GM18505 (cell line): ENCODE measurements around the gene TOB1.

Source experiments
- ATAC-seq: cut with Tn5 transposase; IDR thresholded peaks from one replicate; pipeline ENCODE4 v1.9.1; 2021; ENCODE audit not compliant: unreplicated experiment
- POLR2A ChIP-seq: IDR thresholded peaks from 4 replicates; pipeline ENCODE4 v1.6.1; 2011; ENCODE audit warnings: borderline replicate concordance; ENCODE audit not compliant: insufficient read depth, insufficient read length; ENCODE audit errors: extremely low read depth

TOB1 gene

GRCh38 chr17:50866261-50866949, at the start of gene TOB1:
Gene TOB1 (minus strand): TSS chr17:50866354. CDS start chr17:50864017, 2,337 bp downstream.
- TF ChIP-seq POLR2A = peak; percentile 99
- peak; percentile 64 for ATAC-seq

GRCh38 chr17:50914505-50915063, 48.4 kb upstream of the TOB1 start:
- TF ChIP-seq POLR2A = no peak
- ATAC-seq = no peak

GRCh38 chr17:50913120-50913519, 47.0 kb upstream of the TOB1 start:
- no peak for ATAC-seq
- no peak for TF ChIP-seq POLR2A

GRCh38 chr17:50911890-50912289, 45.7 kb upstream of the TOB1 start:
- TF ChIP-seq POLR2A = no peak
- ATAC-seq = no peak

- ATAC-seq = no peak
- no peak for TF ChIP-seq POLR2A
Observed at GRCh38 chr17:50911450-50911849, 45.3 kb upstream of the TOB1 start.

- ATAC-seq = no peak
- no peak for TF ChIP-seq POLR2A
Observed at GRCh38 chr17:50909765-50910605, 43.8 kb upstream of the TOB1 start.

- TF ChIP-seq POLR2A = no peak
- ATAC-seq = no peak
Observed at GRCh38 chr17:50908860-50909764, 43.0 kb upstream of the TOB1 start.

GRCh38 chr17:50908140-50908859, 42.1 kb upstream of the TOB1 start:
- no peak for TF ChIP-seq POLR2A
- no peak for ATAC-seq

- ATAC-seq = no peak
- no peak for TF ChIP-seq POLR2A
Observed at GRCh38 chr17:50906443-50906842, 40.3 kb upstream of the TOB1 start.

GRCh38 chr17:50905460-50905803, 39.3 kb upstream of the TOB1 start:
- no peak for TF ChIP-seq POLR2A
- no peak for ATAC-seq

- ATAC-seq = no peak
- no peak for TF ChIP-seq POLR2A
Observed at GRCh38 chr17:50904518-50905459, 38.6 kb upstream of the TOB1 start.
